ENCODE measurements around the gene DYNC1I1. TPM values are rescaled to one million over a fixed set of nuclear protein-coding genes. Genes with fewer than 3 reads are reported as not detected.

DYNC1I1 gene
- total RNA-seq, 1 donor from 2014 or later = 11.0 TPM

- Mint-ChIP-seq H3K4me3 (ENCODE audit: unreplicated experiment) (no peak overlapping the region), H3K27me3 (ENCODE audit: unreplicated experiment) (no peaks in the 10 kb centered on the region), H3K9me3 (ENCODE audit: unreplicated experiment) (no peaks in the 10 kb centered on the region), H3K36me3 (ENCODE audit: unreplicated experiment) (peaks cover 5% of the 10 kb centered on the region), H3K27ac (ENCODE audit: unreplicated experiment) (no peak overlapping the region), H3K4me1 (ENCODE audit: low read depth, unreplicated experiment) (peaks cover 14% of the 10 kb centered on the region)
- TF ChIP-seq CTCF (IDR thresholded peaks at IDR 0.05; ENCODE audit: partially characterized antibody, unreplicated experiment) = no peak
- DNase-seq = no peak
Measured at GRCh38 chr7:96014617-96015016, 242.3 kb downstream of the DYNC1I1 start.

GRCh38 chr7:96016056-96016586 is 243.8 kb downstream of the DYNC1I1 start:
- H3K4me3 Mint-ChIP-seq (ENCODE audit: unreplicated experiment) = no peak overlapping the region
- H3K36me3 Mint-ChIP-seq (ENCODE audit: unreplicated experiment) = peaks cover 5% of the 10 kb centered on the region
- TF ChIP-seq CTCF (IDR thresholded peaks at IDR 0.05; ENCODE audit: partially characterized antibody, unreplicated experiment) = no peak
- peaks cover 14% of the 10 kb centered on the region for H3K4me1 Mint-ChIP-seq (ENCODE audit: low read depth, unreplicated experiment)
- H3K27me3 Mint-ChIP-seq (ENCODE audit: unreplicated experiment) = no peaks in the 10 kb centered on the region
- DNase-seq = no peak
- no peaks in the 10 kb centered on the region for H3K9me3 Mint-ChIP-seq (ENCODE audit: unreplicated experiment)
- no peak overlapping the region for H3K27ac Mint-ChIP-seq (ENCODE audit: unreplicated experiment)

- Mint-ChIP-seq H3K4me1 (ENCODE audit: low read depth, unreplicated experiment) (peaks cover 14% of the 10 kb centered on the region), H3K4me3 (ENCODE audit: unreplicated experiment) (no peak overlapping the region), H3K9me3 (ENCODE audit: unreplicated experiment) (no peaks in the 10 kb centered on the region), H3K27me3 (ENCODE audit: unreplicated experiment) (no peaks in the 10 kb centered on the region), H3K36me3 (ENCODE audit: unreplicated experiment) (peaks cover 5% of the 10 kb centered on the region), H3K27ac (ENCODE audit: unreplicated experiment) (no peak overlapping the region)
- no peak for TF ChIP-seq CTCF (IDR thresholded peaks at IDR 0.05; ENCODE audit: partially characterized antibody, unreplicated experiment)
- DNase-seq = no peak
Measured at GRCh38 chr7:96016735-96017134, 244.4 kb downstream of the DYNC1I1 start.

- Mint-ChIP-seq H3K27ac (ENCODE audit: unreplicated experiment) (no peak overlapping the region), H3K9me3 (ENCODE audit: unreplicated experiment) (no peaks in the 10 kb centered on the region), H3K36me3 (ENCODE audit: unreplicated experiment) (peaks cover 3% of the 10 kb centered on the region), H3K4me3 (ENCODE audit: unreplicated experiment) (no peak overlapping the region), H3K27me3 (ENCODE audit: unreplicated experiment) (no peaks in the 10 kb centered on the region), H3K4me1 (ENCODE audit: low read depth, unreplicated experiment) (peaks cover 16% of the 10 kb centered on the region)
- TF ChIP-seq CTCF (IDR thresholded peaks at IDR 0.05; ENCODE audit: partially characterized antibody, unreplicated experiment) = no peak
- DNase-seq = no peak
Measured at GRCh38 chr7:96017877-96018276, 245.5 kb downstream of the DYNC1I1 start.

- Mint-ChIP-seq H3K4me3 (ENCODE audit: unreplicated experiment) (no peak overlapping the region), H3K27me3 (ENCODE audit: unreplicated experiment) (no peaks in the 10 kb centered on the region), H3K4me1 (ENCODE audit: low read depth, unreplicated experiment) (peaks cover 19% of the 10 kb centered on the region), H3K9me3 (ENCODE audit: unreplicated experiment) (peaks cover 1% of the 10 kb centered on the region), H3K27ac (ENCODE audit: unreplicated experiment) (no peak overlapping the region), H3K36me3 (ENCODE audit: unreplicated experiment) (no peaks in the 10 kb centered on the region)
- no peak for TF ChIP-seq CTCF (IDR thresholded peaks at IDR 0.05; ENCODE audit: partially characterized antibody, unreplicated experiment)
- DNase-seq = no peak
Measured at GRCh38 chr7:96021568-96021967, 249.2 kb downstream of the DYNC1I1 start.
